GM12878 (cell line): ENCODE measurements around the gene OR2B2. TPM values are rescaled to one million over a fixed set of nuclear protein-coding genes. Genes with fewer than 3 reads are reported as not detected.

Experiments used
- ATF3 ChIP-seq: IDR thresholded peaks from 2 replicates; pipeline ENCODE4 v1.6.1; 2011; ENCODE audit warnings: low read depth, mild to moderate bottlenecking, low read length, moderate library complexity, borderline replicate concordance; ENCODE audit errors: extremely low read depth
- CBFB ChIP-seq: IDR thresholded peaks from 2 replicates; pipeline ENCODE4 v1.6.1; 2016; ENCODE audit warnings: antibody characterized with exemption, low read depth
- CBX3 ChIP-seq: fragments of 200-600 bp; sonication (generic); IDR thresholded peaks from 2 replicates; pipeline ENCODE4 v1.6.1; 2016; ENCODE audit warnings: low read depth, borderline replicate concordance
- CREB1 ChIP-seq: IDR thresholded peaks from 2 replicates; pipeline ENCODE4 v1.6.1; 2012; ENCODE audit warnings: low read depth, mild to moderate bottlenecking, inconsistent platforms
- DPF2 ChIP-seq: fragments of 450-650 bp; IDR thresholded peaks from 2 replicates; pipeline ENCODE4 v1.6.1; 2017; ENCODE audit warnings: mild to moderate bottlenecking
- EGR1 ChIP-seq, 2 experiments: IDR thresholded peaks; 1 replicate in 1 of 2; 2 replicates in 1 of 2; pipeline ENCODE4 v1.6.1; 2011 to 2012; ENCODE audit warnings: low read depth in 2 of 2, low read length in 2 of 2, borderline replicate concordance in 1 of 2, mild to moderate bottlenecking in 1 of 2, moderate library complexity in 1 of 2
- EP300 ChIP-seq, 2 experiments: fragments of 150-350 bp in 1 of 2; IDR thresholded peaks; 2 replicates each; pipeline ENCODE4 v1.6.1; 2011 to 2012; ENCODE audit warnings: low read depth in 2 of 2, low read length in 2 of 2, borderline replicate concordance in 1 of 2, improper control_type of control experiment in 1 of 2, inconsistent platforms in 1 of 2; ENCODE audit not compliant: control insufficient read depth in 1 of 2
- FOXM1 ChIP-seq: IDR thresholded peaks from 2 replicates; pipeline ENCODE4 v1.6.1; 2012; ENCODE audit warnings: low read depth, mild to moderate bottlenecking, inconsistent platforms, low read length, moderate library complexity
- MAX ChIP-seq: IDR thresholded peaks from 2 replicates; pipeline ENCODE4 v1.6.1; 2012; ENCODE audit warnings: low read depth, low read length, improper control_type of control experiment
- MLLT1 ChIP-seq: fragments of 450-650 bp; IDR thresholded peaks from 2 replicates; pipeline ENCODE4 v1.6.1; 2016; ENCODE audit warnings: mild to moderate bottlenecking
- NFIC ChIP-seq: IDR thresholded peaks from 2 replicates; pipeline ENCODE4 v1.6.1; 2012; ENCODE audit warnings: low read depth, mild to moderate bottlenecking, inconsistent platforms, low read length, moderate library complexity
- PML ChIP-seq: IDR thresholded peaks from 2 replicates; pipeline ENCODE4 v1.6.1; 2012; ENCODE audit warnings: low read length, inconsistent platforms
- POLR2AphosphoS2 ChIP-seq: IDR thresholded peaks from 2 replicates; pipeline ENCODE4 v1.6.1; 2011; ENCODE audit warnings: low read depth, mild to moderate bottlenecking, low read length, improper control_type of control experiment, moderate library complexity
- STAT1 ChIP-seq: fragments of 450-650 bp; conservative IDR thresholded peaks from 2 replicates; pipeline ENCODE4 v1.6.1; 2014; ENCODE audit warnings: antibody characterized with exemption, mild to moderate bottlenecking
- SUZ12 ChIP-seq: fragments of 200-600 bp; sonication (generic); IDR thresholded peaks from one replicate; pipeline ENCODE4 v1.6.1; 2018; ENCODE audit warnings: antibody characterized with exemption, mild to moderate bottlenecking; ENCODE audit not compliant: unreplicated experiment
- TCF3 ChIP-seq: IDR thresholded peaks from 2 replicates; pipeline ENCODE4 v1.6.1; 2012; ENCODE audit warnings: low read depth, mild to moderate bottlenecking, low read length, borderline replicate concordance; ENCODE audit not compliant: insufficient read depth
- ZBTB11 ChIP-seq: fragments of 450-650 bp; formaldehyde crosslinking; IDR thresholded peaks from 2 replicates; pipeline ENCODE4 v1.5.0; 2022; ENCODE audit warnings: mild to moderate bottlenecking, missing genetic modification characterization
- ZNF592 ChIP-seq: fragments of 450-650 bp; IDR thresholded peaks from 2 replicates; pipeline ENCODE4 v1.6.1; 2017; ENCODE audit warnings: mild to moderate bottlenecking, moderate library complexity
- ZNF622 ChIP-seq: fragments of 450-650 bp; IDR thresholded peaks from 2 replicates; pipeline ENCODE4 v1.6.1; 2017; ENCODE audit warnings: mild to moderate bottlenecking, inconsistent platforms
- ZSCAN29 ChIP-seq: fragments of 450-650 bp; IDR thresholded peaks from 2 replicates; pipeline ENCODE4 v1.6.1; 2017; ENCODE audit warnings: mild to moderate bottlenecking, moderate library complexity
- polyA plus RNA-seq, 11 experiments: library from polyadenylated mRNA; depleted of rRNA in 4 of 11; unstranded in 6 of 11; stranded (reverse) in 5 of 11; fragments of >200 nt; fragmentation: Nextera tagmentation in 4 of 11; fragmentation: Illumina TruSeq in 1 of 11; extraction: Ambion mirVana in 4 of 11; extraction: Trizol in 1 of 11; gene quantifications; 1 replicate in 1 of 11; 2 replicates in 10 of 11; pipeline versions ENCODE4 v1.2.1 to v1.2.3, GENCODE V29; 2011 to 2016; ENCODE audit warnings: inconsistent platforms in 2 of 11, missing spikeins in 2 of 11, low read depth in 1 of 11
- total RNA-seq, 4 experiments: library from RNA; depleted of rRNA in 3 of 4; stranded (reverse); fragments of >200 nt in 3 of 4; fragmentation: Illumina TruSeq in 1 of 4; extraction: Trizol in 1 of 4; gene quantifications; 2 replicates each; pipeline versions ENCODE4 v1.2.1 to v1.2.3, GENCODE V29; 2013 to 2021

The OR2B2 gene
- total and polyA plus RNA-seq, 10 of the 15 experiments (the other 5 are each of a cell fraction or from before 2014, with no cell fraction given): not detected

GRCh38 chr6:27871924-27872638, 40.1 kb downstream of the OR2B2 start (continued):
- TF ChIP-seq MAX (no peak), STAT1 (0 out of 2 replicates have a peak, but pooled peaks have one; percentile 63), POLR2AphosphoS2 (peak; percentile 55; the same call in 1 of the 2 replicates), TCF3 (peak; percentile 96), ZNF592 (no peak), DPF2 (no peak), ZSCAN29 (0 out of 2 replicates have a peak, but pooled peaks have one; percentile 60), CREB1 (peak; percentile 77), PML (peak; percentile 98), ATF3 (no peak), EGR1 (IDR thresholded peaks at IDR 0.05; ENCODE audit: borderline replicate concordance in 1 of 2, low read depth in 2 of 2, low read length in 2 of 2) (peak in 1 of 2 experiments; percentile 46; a peak in 1 of 3 replicates), EP300 (IDR thresholded peaks at IDR 0.05; ENCODE audit: borderline replicate concordance in 1 of 2, control insufficient read depth in 1 of 2, low read depth in 2 of 2, low read length in 2 of 2) (no peak), ZBTB11 (CRISPR knock-in tag) (no peak), NFIC (peak; percentile 77), CBFB (peak; percentile 54), SUZ12 (no peak), MLLT1 (peak; percentile 96), ZNF622 (no peak), FOXM1 (peak; percentile 25; the same call in 1 of the 2 replicates), CBX3 (no peak)
